H9 (cell line): ENCODE measurements around the gene IL20RA. TPM values are rescaled to one million over a fixed set of nuclear protein-coding genes. Genes with fewer than 3 reads are reported as not detected.

Source experiments
- DNase-seq: peaks from one replicate; pipeline ENCODE4 v3.0.0-alpha.2; 2017
- H2AFZ ChIP-seq: one replicate; pipeline ENCODE4 v1.6.1; 2013; ENCODE audit warnings: mild to moderate bottlenecking, low read length, control low read depth, moderate library complexity
- H2AK5ac ChIP-seq: 2 replicates; pipeline ENCODE4 v1.6.1; 2013; ENCODE audit warnings: low read length, control low read depth, mixed read lengths; ENCODE audit not compliant: insufficient read length
- H2BK120ac ChIP-seq: one replicate; pipeline ENCODE4 v1.6.1; 2013; ENCODE audit warnings: low read depth, mild to moderate bottlenecking, low read length, control low read depth, inconsistent platforms; ENCODE audit not compliant: poor library complexity, severe bottlenecking
- H2BK12ac ChIP-seq: 2 replicates; pipeline ENCODE4 v1.6.1; 2013; ENCODE audit warnings: low read length, control low read depth, mixed read lengths, low read depth; ENCODE audit not compliant: insufficient read length
- H2BK15ac ChIP-seq: 2 replicates; pipeline ENCODE4 v1.6.1; 2013; ENCODE audit warnings: low read depth, low read length, control low read depth
- H2BK20ac ChIP-seq: one replicate; pipeline ENCODE4 v1.6.1; 2013; ENCODE audit warnings: low read depth, mild to moderate bottlenecking, low read length, control low read depth, inconsistent platforms; ENCODE audit not compliant: poor library complexity, severe bottlenecking
- H2BK5ac ChIP-seq: 2 replicates; pipeline ENCODE4 v1.6.1; 2013; ENCODE audit warnings: low read length, control low read depth, mixed read lengths; ENCODE audit not compliant: insufficient read length
- H3K14ac ChIP-seq: 2 replicates; pipeline ENCODE4 v1.6.1; 2013; ENCODE audit warnings: low read length, control low read depth; ENCODE audit not compliant: insufficient read depth
- H3K18ac ChIP-seq: 2 replicates; pipeline ENCODE4 v1.6.1; 2013; ENCODE audit warnings: low read depth, mild to moderate bottlenecking, mixed read lengths, low read length, control low read depth; ENCODE audit not compliant: insufficient read length
- H3K23ac ChIP-seq: 2 replicates; pipeline ENCODE4 v1.6.1; 2013; ENCODE audit warnings: low read length, control low read depth, mixed read lengths, low read depth; ENCODE audit not compliant: insufficient read length
- H3K23me2 ChIP-seq: 2 replicates; pipeline ENCODE4 v1.6.1; 2013; ENCODE audit warnings: low read depth, mild to moderate bottlenecking, mixed read lengths, low read length, control low read depth; ENCODE audit not compliant: insufficient read length, poor library complexity, severe bottlenecking
- H3K27ac ChIP-seq: 2 replicates; pipeline ENCODE4 v1.5.1; 2013; ENCODE audit warnings: low read length, control low read depth, mixed read lengths, low read depth; ENCODE audit not compliant: insufficient read length
- H3K27me3 ChIP-seq: 2 replicates; pipeline ENCODE4 v1.6.1; 2013; ENCODE audit warnings: low read length, control low read depth, inconsistent platforms; ENCODE audit not compliant: insufficient read depth
- H3K4ac ChIP-seq: 2 replicates; pipeline ENCODE4 v1.6.1; 2013; ENCODE audit warnings: low read depth, mild to moderate bottlenecking, control low read depth, inconsistent platforms, low read length, moderate library complexity
- H3K4me1 ChIP-seq: 2 replicates; pipeline ENCODE4 v1.6.1; 2013; ENCODE audit warnings: low read length, control low read depth, inconsistent platforms; ENCODE audit not compliant: insufficient read depth
- H3K4me2 ChIP-seq: 2 replicates; pipeline ENCODE4 v1.6.1; 2013; ENCODE audit warnings: low read length, control low read depth, mixed read lengths; ENCODE audit not compliant: insufficient read length, insufficient read depth
- H3K56ac ChIP-seq: 2 replicates; pipeline ENCODE4 v1.6.1; 2013; ENCODE audit warnings: low read depth, mild to moderate bottlenecking, mixed read lengths, low read length, control low read depth; ENCODE audit not compliant: insufficient read length
- H3K79me1 ChIP-seq: 2 replicates; pipeline ENCODE4 v1.6.1; 2013; ENCODE audit warnings: low read depth, mild to moderate bottlenecking, moderate library complexity, low read length, control low read depth, inconsistent platforms; ENCODE audit not compliant: insufficient read depth, poor library complexity, severe bottlenecking
- H3K79me2 ChIP-seq: 2 replicates; pipeline ENCODE4 v1.6.1; 2013; ENCODE audit warnings: low read length, control low read depth, inconsistent platforms; ENCODE audit not compliant: insufficient read depth
- H3K9ac ChIP-seq: 2 replicates; pipeline ENCODE4 v1.6.1; 2013; ENCODE audit warnings: low read length, control low read depth, mixed read lengths; ENCODE audit not compliant: insufficient read length; ENCODE audit errors: extremely low read depth
- H3K9me3 ChIP-seq: one replicate; pipeline ENCODE4 v1.6.1; 2013; ENCODE audit warnings: low read depth, low read length, inconsistent platforms; ENCODE audit not compliant: control insufficient read depth
- H3T11ph ChIP-seq: one replicate; pipeline ENCODE4 v1.6.1; 2013; ENCODE audit warnings: mild to moderate bottlenecking, low read length, control low read depth, inconsistent platforms
- H4K20me1 ChIP-seq: one replicate; pipeline ENCODE4 v1.6.1; 2013; ENCODE audit not compliant: control insufficient read depth, insufficient read length, insufficient read depth
- H4K5ac ChIP-seq: 2 replicates; pipeline ENCODE4 v1.6.1; 2013; ENCODE audit warnings: low read depth, mild to moderate bottlenecking, mixed read lengths, low read length, control low read depth; ENCODE audit not compliant: insufficient read length
- H4K8ac ChIP-seq: replicated peaks from 2 replicates; pipeline ENCODE4 v1.6.1; 2013; ENCODE audit warnings: low read length, control low read depth, mixed read lengths, low read depth; ENCODE audit not compliant: insufficient read length
- H4K91ac ChIP-seq: 2 replicates; pipeline ENCODE4 v1.6.1; 2013; ENCODE audit warnings: low read depth, mild to moderate bottlenecking, moderate library complexity, mixed read lengths, low read length, control low read depth; ENCODE audit not compliant: insufficient read length
- H3K27ac Mint-ChIP-seq, 3 experiments: 2 replicates in 2 of 3; 3 replicates in 1 of 3; pipeline ENCODE4 v1.8.0; 2020 to 2021; ENCODE audit warnings: mixed read lengths in 3 of 3, mild to moderate bottlenecking in 1 of 3, moderate library complexity in 1 of 3
- H3K27me3 Mint-ChIP-seq: 2 replicates; pipeline ENCODE4 v1.8.0; 2021; ENCODE audit warnings: low read depth, mild to moderate bottlenecking, moderate library complexity, mixed read lengths
- H3K36me3 Mint-ChIP-seq, 3 experiments: 2 replicates in 2 of 3; 3 replicates in 1 of 3; pipeline ENCODE4 v1.8.0; 2020 to 2021; ENCODE audit warnings: low read depth in 3 of 3, mixed read lengths in 3 of 3; ENCODE audit not compliant: insufficient read depth in 1 of 3
- H3K4me1 Mint-ChIP-seq, 2 experiments: 2 replicates each; pipeline ENCODE4 v1.8.0; 2020; ENCODE audit warnings: mixed read lengths in 2 of 2
- H3K4me3 Mint-ChIP-seq, 2 experiments: 2 replicates in 1 of 2; 3 replicates in 1 of 2; pipeline ENCODE4 v1.8.0; 2020 to 2021; ENCODE audit warnings: mild to moderate bottlenecking in 2 of 2, mixed read lengths in 2 of 2, moderate library complexity in 1 of 2
- H3K9me3 Mint-ChIP-seq, 2 experiments: 2 replicates in 1 of 2; 3 replicates in 1 of 2; pipeline ENCODE4 v1.8.0; 2020; ENCODE audit warnings: mild to moderate bottlenecking in 2 of 2, mixed read lengths in 2 of 2, moderate library complexity in 1 of 2
- CTCF ChIP-seq: fragments of 200-600 bp; sonication (generic); conservative IDR thresholded peaks from 3 replicates; pipeline ENCODE4 v1.8.0; 2021; ENCODE audit warnings: antibody characterized with exemption, mild to moderate bottlenecking
- WGBS: extraction: QIAGEN DNeasy Blood & Tissue Kit; methylation state at CpG from one replicate; pipeline ENCODE4 v1.1.7; 2013; ENCODE audit warnings: missing lambda C conversion rate, low lambda C conversion rate, mixed read lengths; ENCODE audit not compliant: insufficient read length; ENCODE audit errors: extremely low coverage; 5-methylcytosine and 5-hydroxymethylcytosine counted together
- total RNA-seq: library from RNA; stranded (reverse); gene quantifications from 2 replicates; pipeline ENCODE4 v1.2.1, GENCODE V29; 2021

Gene IL20RA
- total RNA-seq, 1 experiment from 2014 or later = 0.74 TPM

GRCh38 chr6:136961848-136962247 lies 82.9 kb downstream of the IL20RA start:
- Histone ChIP-seq H2BK120ac (no peak overlapping the region), H3K27me3 (no peaks in the 10 kb centered on the region), H2BK5ac (no peak overlapping the region), H3K4ac (no peak overlapping the region), H3K14ac (no peak overlapping the region), H3K23ac (no peak overlapping the region), H3K9me3 (no peaks in the 10 kb centered on the region), H3K18ac (no peak overlapping the region), H3K79me2 (no peaks in the 10 kb centered on the region), H2BK20ac (no peak overlapping the region), H2AFZ (no peak overlapping the region), H3K56ac (no peak overlapping the region), H4K5ac (no peak overlapping the region), H3K4me1 (peaks cover 14% of the 10 kb centered on the region), H2BK15ac (no peak overlapping the region), H3K79me1 (no peaks in the 10 kb centered on the region), H4K8ac (no peak overlapping the region), H3K9ac (no peak overlapping the region), H4K20me1 (no peaks in the 10 kb centered on the region), H3T11ph (no peak overlapping the region), H2BK12ac (no peak overlapping the region), H4K91ac (no peak overlapping the region), H2AK5ac (no peak overlapping the region), H3K27ac (no peak overlapping the region), H3K4me2 (no peak overlapping the region), H3K23me2 (no peaks in the 10 kb centered on the region)
- Mint-ChIP-seq H3K4me3 (no peak overlapping the region), H3K27me3 (peaks cover 5% of the 10 kb centered on the region), H3K4me1 (peaks cover 36 to 46% of the 10 kb centered on the region in 2 experiments), H3K27ac (no peak overlapping the region; a peak in 3 of 7 replicates), H3K36me3 (no peaks in the 10 kb centered on the region), H3K9me3 (no peaks in the 10 kb centered on the region)
- TF ChIP-seq CTCF = no peak
- WGBS = no CpG with 5 or more reads among the region's 5 CpGs
- DNase-seq = no peak
